Activated naive CD4-positive, alpha-beta T cell treated with anti-CD3 and anti-CD28 coated beads, Interleukin-2, amount 50 U/mL, for 24 hours (primary cell): ENCODE data around the gene ZP1.

Experiments used
- H3K27ac Mint-ChIP-seq: one replicate; pipeline ENCODE4 v1.8.0; 2021; ENCODE audit warnings: mild to moderate bottlenecking, mixed read lengths
- H3K27me3 Mint-ChIP-seq: one replicate; pipeline ENCODE4 v1.8.0; 2021; ENCODE audit warnings: mixed read lengths
- H3K36me3 Mint-ChIP-seq: one replicate; pipeline ENCODE4 v1.8.0; 2021; ENCODE audit warnings: mixed read lengths
- H3K4me1 Mint-ChIP-seq: one replicate; pipeline ENCODE4 v1.8.0; 2021; ENCODE audit warnings: mixed read lengths
- H3K4me3 Mint-ChIP-seq: one replicate; pipeline ENCODE4 v1.8.0; 2021; ENCODE audit warnings: mild to moderate bottlenecking, mixed read lengths
- H3K9me3 Mint-ChIP-seq: one replicate; pipeline ENCODE4 v1.8.0; 2021; ENCODE audit warnings: mixed read lengths

Gene ZP1

DNA sequence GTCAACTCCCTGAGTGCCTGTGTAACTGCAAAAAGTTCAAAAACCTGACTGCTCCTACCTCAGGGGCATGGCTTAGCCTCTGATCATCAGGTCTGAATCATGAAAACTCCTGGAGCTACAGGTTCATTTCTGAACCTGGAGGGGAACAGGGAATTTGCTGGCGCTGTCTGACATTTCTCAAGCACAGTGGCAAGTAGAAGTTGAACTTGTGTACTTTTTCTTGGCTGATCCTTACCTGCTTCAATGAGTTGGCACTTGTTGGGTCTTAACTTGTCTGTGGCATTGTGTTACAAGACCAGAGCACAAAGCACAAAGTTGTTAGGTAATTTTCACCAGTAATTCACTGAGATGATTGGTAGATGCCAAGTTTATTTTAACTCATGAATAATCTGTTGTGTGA, 49.9 kb downstream of the ZP1 start:
- Mint-ChIP-seq H3K9me3 (no peaks in the 10 kb centered on the region), H3K27me3 (peaks cover 1% of the 10 kb centered on the region), H3K27ac (no peak overlapping the region), H3K4me1 (peaks cover 58% of the 10 kb centered on the region), H3K36me3 (peaks cover 24% of the 10 kb centered on the region), H3K4me3 (peak overlapping the region; percentile 40)

DNA sequence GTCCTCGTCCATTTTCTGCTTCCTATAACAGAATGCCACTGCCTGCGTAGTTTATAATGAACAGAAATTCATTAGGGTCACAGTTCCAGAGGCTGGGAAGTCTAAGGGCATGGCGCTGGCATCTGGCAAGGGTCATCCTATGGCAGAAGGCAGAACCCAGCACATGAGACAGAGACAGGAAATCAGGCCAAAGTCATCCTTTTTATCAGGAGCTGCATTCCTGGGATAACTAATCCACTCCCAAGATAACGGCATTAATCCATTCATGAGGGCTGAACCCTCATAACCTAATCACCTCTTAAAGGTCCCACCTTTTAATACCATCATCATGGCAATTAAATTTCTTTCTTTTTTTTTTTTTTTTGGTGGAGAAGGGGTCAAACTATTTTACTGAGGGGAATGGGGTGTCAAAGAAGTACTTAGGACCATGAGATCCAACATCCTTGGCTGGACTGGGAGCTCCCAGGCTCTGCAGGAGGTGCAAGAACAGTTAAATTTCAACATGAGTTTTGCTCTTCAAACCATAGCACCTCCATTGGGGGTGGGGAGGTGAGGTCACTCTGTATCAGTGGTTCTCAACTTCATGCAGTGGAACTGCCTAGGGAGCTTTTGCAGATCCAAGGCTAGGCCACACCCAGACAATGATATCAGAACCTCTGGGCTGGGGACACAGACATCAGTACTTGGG, 51.1 kb downstream of the ZP1 start:
- Mint-ChIP-seq H3K9me3 (no peaks in the 10 kb centered on the region), H3K27me3 (peaks cover 2% of the 10 kb centered on the region), H3K27ac (no peak overlapping the region), H3K36me3 (peaks cover 30% of the 10 kb centered on the region), H3K4me1 (peaks cover 53% of the 10 kb centered on the region), H3K4me3 (no peak overlapping the region)

DNA sequence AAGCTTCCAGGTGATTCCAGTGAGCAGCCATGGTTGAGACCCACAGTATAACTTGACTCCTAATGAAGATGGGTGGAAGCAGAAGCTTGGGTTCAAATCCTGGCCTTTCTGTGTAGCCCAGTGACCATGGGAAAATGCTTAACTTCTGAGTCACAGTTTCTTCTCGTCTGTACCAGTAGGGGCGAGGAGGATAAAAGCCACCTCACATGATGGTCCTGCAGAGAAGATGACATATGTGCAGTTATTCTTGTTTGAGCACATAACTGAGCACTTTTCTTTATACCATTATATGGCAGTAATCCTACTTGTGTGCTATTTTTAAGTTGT, 51.6 kb downstream of the ZP1 start:
- Mint-ChIP-seq H3K36me3 (peaks cover 31% of the 10 kb centered on the region), H3K4me3 (no peak overlapping the region), H3K27ac (no peak overlapping the region), H3K4me1 (peaks cover 49% of the 10 kb centered on the region), H3K9me3 (no peaks in the 10 kb centered on the region), H3K27me3 (peaks cover 2% of the 10 kb centered on the region)

DNA sequence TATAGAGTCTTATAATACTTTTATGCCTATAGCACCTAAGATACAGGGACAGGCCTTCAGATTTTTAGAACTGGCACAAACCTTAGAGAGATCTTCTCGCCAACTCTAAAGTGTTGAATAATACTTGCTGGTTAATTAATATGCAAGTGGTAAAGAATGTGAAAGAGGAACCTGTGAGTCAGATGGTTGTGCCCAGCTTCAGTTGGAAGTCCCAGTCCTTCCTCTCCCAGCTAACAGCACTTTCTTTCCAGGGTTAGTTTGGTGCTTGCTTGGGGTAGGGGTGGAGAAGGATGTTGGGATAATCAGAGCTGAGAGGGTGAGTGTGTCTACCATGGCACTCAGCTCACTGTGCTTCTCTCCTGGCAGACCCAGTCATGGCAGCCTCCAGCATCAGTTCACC, 52.0 kb downstream of the ZP1 start:
- H3K27me3 Mint-ChIP-seq: peaks cover 2% of the 10 kb centered on the region
- H3K4me1 Mint-ChIP-seq: peaks cover 48% of the 10 kb centered on the region
- H3K27ac Mint-ChIP-seq: no peak overlapping the region
- H3K36me3 Mint-ChIP-seq: peaks cover 31% of the 10 kb centered on the region
- no peaks in the 10 kb centered on the region for H3K9me3 Mint-ChIP-seq
- H3K4me3 Mint-ChIP-seq: no peak overlapping the region

DNA sequence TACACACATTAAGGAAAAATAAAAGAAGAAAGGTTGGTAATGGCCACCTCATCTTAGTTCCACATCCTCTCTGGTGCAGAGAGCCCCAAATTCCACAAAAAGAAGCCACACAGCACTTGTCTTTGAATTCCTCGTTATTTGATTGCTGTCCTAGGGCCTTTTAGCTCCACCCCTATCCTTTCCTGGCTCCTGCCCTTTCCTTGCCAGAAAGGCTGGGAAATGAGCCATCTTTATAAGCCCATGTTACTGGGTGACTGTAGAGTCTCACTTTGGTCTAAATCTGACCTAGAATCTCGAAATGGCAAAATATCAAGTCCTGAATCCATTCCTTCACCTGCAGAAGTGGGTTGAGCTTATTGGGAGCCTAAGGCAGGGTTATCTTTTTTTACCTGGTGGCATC, 52.6 kb downstream of the ZP1 start:
- Mint-ChIP-seq H3K4me3 (no peak overlapping the region), H3K36me3 (peaks cover 31% of the 10 kb centered on the region), H3K9me3 (no peaks in the 10 kb centered on the region), H3K4me1 (peaks cover 46% of the 10 kb centered on the region), H3K27me3 (peaks cover 2% of the 10 kb centered on the region), H3K27ac (no peak overlapping the region)

DNA sequence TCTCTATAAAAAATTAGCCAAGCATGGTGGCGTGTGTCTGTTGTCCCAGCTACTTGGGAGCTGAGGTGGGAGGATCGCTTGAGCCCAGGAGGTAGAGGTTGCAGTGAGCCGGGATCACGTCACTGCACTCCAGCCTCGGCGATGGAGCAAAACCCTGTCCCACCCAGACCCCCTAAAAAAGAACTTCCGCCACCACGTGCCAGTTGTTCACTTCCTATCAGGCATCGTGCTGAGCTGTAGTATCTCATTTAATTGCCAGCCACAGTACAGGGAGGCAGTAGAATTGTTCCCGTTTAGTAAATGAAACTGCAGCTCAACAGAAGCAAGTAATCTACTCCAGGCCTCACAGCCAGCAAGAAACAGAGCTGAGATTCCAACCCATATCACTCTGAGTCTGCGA, 53.9 kb downstream of the ZP1 start:
- H3K9me3 Mint-ChIP-seq: no peaks in the 10 kb centered on the region
- H3K4me3 Mint-ChIP-seq: no peak overlapping the region
- peaks cover 4% of the 10 kb centered on the region for H3K27me3 Mint-ChIP-seq
- H3K36me3 Mint-ChIP-seq: peaks cover 28% of the 10 kb centered on the region
- peaks cover 38% of the 10 kb centered on the region for H3K4me1 Mint-ChIP-seq
- H3K27ac Mint-ChIP-seq: no peak overlapping the region

DNA sequence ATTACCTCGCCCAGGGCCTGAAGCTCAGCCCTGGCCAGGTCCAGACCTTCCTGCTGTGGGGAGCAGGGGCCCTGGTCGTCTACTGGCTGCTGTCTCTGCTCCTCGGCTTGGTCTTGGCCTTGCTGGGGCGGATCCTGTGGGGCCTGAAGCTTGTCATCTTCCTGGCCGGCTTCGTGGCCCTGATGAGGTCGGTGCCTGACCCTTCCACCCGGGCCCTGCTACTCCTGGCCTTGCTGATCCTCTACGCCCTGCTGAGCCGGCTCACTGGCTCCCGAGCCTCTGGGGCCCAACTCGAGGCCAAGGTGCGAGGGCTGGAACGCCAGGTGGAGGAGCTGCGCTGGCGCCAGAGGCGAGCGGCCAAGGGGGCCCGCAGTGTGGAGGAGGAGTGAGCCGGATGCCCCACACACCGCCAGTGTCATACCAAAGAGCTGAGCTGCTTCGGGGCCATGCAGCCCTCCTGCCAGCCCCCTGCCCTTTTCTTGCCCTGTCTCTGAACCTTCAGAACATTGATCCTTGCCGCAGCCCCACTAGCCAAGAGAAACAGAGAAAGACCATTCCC, 54.5 kb downstream of the ZP1 start:
- peaks cover 33% of the 10 kb centered on the region for H3K4me1 Mint-ChIP-seq
- peaks cover 28% of the 10 kb centered on the region for H3K36me3 Mint-ChIP-seq
- no peaks in the 10 kb centered on the region for H3K9me3 Mint-ChIP-seq
- peaks cover 4% of the 10 kb centered on the region for H3K27me3 Mint-ChIP-seq
- no peak overlapping the region for H3K4me3 Mint-ChIP-seq
- H3K27ac Mint-ChIP-seq: no peak overlapping the region

DNA sequence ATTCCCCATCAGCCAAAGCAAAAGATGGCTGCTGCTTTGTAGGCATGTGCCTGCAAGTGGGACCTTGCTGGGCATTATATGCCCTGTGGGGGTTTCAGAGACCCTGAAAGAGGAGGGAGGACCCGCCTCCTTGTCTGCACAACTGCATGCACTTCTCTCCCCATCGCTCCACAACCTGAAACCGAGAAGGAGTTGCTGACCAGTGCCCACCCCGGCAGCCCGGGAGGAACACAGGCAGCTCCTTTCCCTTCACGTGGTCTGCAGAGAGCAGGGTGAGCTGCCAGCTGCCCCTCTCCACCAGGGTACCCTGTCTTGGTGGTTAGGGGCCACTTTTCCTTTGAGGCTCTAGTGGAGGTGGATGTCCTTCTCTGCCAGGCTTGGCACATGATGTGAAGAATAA, 55.6 kb downstream of the ZP1 start:
- Mint-ChIP-seq H3K27me3 (peaks cover 4% of the 10 kb centered on the region), H3K4me3 (no peak overlapping the region), H3K36me3 (peaks cover 26% of the 10 kb centered on the region), H3K27ac (no peak overlapping the region), H3K4me1 (peaks cover 28% of the 10 kb centered on the region), H3K9me3 (no peaks in the 10 kb centered on the region)

DNA sequence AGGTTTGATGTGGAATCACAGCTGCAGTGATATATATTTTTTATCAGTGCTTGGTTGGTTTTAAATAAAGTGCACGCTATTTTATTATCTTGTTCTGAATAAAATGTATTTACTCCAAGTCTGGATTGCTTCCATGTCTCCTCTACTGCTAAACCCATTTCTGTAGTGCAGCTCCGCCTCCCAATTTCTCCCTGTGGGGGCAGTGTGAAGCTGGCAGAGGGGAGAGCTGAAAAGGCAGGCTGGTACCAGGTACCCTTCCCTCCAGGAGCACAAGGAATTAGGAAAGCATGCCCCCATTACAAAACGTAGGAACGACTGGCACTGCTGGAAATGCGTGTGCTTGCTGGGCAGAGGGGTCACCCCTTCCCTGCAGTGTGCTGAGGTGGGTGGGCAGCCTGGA, 56.0 kb downstream of the ZP1 start:
- peaks cover 26% of the 10 kb centered on the region for H3K36me3 Mint-ChIP-seq
- H3K27me3 Mint-ChIP-seq: peaks cover 4% of the 10 kb centered on the region
- H3K9me3 Mint-ChIP-seq: no peaks in the 10 kb centered on the region
- H3K27ac Mint-ChIP-seq: no peak overlapping the region
- H3K4me1 Mint-ChIP-seq: peaks cover 28% of the 10 kb centered on the region
- peak overlapping the region; percentile 52 for H3K4me3 Mint-ChIP-seq

DNA sequence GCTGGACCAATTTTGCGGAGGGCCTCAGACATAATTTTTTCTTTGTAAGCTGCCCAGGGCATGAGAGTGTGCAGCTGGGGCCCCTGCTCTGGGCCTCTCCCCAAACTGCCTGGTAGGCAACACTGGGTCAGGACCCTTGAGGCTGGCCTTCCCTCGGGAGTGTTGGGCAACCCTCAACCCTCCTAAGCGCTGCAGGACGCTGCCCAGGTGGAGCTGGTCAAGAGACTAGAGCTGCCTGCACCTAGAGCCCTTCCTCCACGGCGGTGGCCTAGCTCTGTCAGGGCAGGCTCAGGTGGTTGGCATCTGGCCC, 56.4 kb downstream of the ZP1 start:
- Mint-ChIP-seq H3K36me3 (peaks cover 26% of the 10 kb centered on the region), H3K4me3 (peak overlapping the region; percentile 52), H3K27me3 (peaks cover 4% of the 10 kb centered on the region), H3K27ac (no peak overlapping the region), H3K9me3 (no peaks in the 10 kb centered on the region), H3K4me1 (peaks cover 26% of the 10 kb centered on the region)

DNA sequence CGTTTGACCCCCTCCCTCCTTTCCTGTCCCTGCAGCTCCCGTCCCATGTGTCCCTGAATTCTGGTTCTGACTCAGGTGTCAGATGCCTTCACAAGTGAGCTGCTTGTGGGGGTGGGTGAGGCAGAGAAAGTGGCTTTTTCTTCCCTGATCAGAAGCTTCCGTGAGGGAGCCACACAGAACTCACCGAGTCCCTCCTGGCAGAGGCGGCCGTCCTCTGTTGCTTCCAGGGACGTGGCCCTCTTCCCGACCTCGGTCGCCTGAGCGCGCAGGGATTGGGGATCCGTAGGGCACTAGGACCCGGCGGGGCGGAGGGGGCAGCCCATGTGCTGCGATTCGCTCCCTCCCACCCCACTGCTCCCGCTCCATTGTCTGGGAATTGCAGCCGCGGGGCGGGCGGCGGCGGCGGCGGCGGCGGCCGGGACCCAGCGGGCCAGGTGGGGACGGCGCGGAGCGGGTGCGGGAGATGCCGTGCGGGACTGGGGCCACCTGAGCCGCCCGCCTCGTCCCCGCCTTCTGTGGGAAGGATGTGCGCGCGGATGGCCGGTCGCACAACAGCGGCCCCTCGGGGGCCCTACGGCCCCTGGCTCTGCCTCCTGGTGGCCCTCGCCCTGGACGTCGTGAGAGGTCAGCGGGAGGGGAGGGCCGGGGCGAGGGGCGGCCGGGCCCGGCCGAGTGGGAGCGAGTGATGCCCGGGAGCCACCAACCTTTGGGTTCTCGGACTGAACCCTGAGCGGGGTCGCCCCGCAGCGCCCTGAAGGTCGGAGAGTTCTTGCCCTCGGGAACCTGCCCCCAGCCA, 57.0 kb downstream of the ZP1 start, which contains the start of gene TMEM132A:
Gene TMEM132A, plus strand, starts transcription at position 351 of the 796 bp plus-strand sequence. Its CDS starts 174 bp downstream, at position 525.
- H3K27me3 Mint-ChIP-seq: peaks cover 4% of the 10 kb centered on the region
- H3K4me1 Mint-ChIP-seq: peaks cover 21% of the 10 kb centered on the region
- H3K4me3 Mint-ChIP-seq: peak within 1 kb of the TSS; percentile 71
- H3K36me3 Mint-ChIP-seq: peaks cover 26% of the 10 kb centered on the region
- H3K9me3 Mint-ChIP-seq: no peaks in the 10 kb centered on the region
- H3K27ac Mint-ChIP-seq: no peak within 1 kb of the TSS
